ENCODE measurements around the gene ATP6V1G1.
"Not testable (repeated sequence)": the region's sequence is repeated elsewhere in the genome, so short reads cannot be mapped to it uniquely, and the experiment has no call there.

ATP6V1G1 gene

GRCh38 chr9:114580609-114581193 is 6.9 kb upstream of the ATP6V1G1 start:
- no peak for DNase-seq

DNA sequence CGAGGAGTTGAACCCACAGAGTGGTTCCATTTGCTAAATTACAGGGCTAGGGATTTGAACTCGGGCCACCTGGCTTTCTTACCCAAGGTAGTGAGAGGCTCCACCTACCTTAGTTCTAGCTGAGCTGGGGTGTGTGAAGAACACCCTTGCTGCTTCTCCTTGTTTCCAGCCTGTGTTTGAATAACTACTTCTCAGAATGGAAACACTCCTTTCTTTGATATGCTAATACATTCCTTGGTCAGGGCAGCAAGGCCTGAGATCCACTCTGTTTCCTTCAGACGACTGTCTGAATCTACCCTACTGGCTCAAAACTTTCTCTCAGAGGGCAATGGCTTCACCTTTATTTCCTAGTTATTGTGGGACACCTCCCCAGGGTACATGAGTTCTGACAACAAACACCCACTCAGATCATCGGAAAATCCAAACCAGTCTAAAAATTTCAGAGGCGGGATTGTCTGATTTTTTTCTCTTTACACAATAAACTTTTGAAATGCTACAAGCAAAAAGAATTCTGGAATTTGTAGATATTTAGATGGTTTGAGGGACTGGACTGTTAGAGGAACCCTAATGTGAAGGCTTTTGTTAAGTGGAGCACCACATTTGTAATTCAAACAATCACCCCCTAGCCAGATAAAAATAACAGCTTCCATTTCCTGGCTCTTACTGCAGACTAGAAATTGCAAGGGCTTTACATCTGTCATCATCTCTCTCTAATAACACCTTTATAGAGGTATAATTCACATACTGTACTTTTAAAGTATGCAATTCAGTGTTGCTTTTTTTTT is 4.0 kb upstream of the ATP6V1G1 start:
- DNase-seq: no peak

GRCh38 chr9:114588210-114588609 is 641 bp downstream of the ATP6V1G1 start:
- no peak for DNase-seq

DNA sequence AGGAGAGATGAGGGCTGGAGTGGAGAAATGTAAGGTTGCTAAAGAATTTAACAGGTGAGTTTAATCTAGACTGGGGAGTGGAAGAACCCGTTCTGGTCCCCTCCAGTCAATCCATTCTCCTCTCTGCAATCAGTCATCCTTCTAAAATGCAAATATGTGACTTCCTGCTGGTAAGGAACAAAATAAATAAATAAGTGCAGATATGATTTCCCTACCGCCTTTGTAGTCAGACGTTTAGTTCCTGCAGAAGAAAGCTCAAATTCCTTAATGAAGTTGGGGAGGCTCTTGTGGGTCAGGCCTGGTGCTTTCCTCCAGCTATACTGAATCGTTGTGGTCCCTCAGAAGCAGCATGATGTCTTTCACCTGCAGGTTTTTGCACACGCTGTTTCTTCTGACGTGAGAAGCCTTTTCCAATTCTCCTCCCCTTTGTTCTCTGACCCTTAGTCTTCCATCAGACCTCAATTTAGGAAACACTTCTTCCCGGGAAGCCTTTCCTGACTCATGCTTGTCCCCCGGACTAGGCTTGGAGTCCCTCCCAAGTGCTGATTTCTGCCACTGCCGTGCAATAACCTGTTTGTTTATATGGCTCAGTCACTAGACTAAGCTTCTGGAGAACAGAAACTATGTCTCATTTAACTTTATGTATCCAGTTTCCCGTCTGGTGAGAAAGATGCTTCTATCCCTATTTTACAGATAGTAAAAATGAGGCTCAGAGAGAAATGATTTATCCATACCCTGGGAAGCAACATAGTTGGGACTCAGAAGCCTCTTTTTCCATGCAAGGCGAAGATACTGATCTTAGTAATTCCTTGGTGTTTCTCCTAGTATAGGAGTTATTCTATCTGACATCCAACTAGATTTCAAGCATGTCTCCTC is 1.3 kb downstream of the ATP6V1G1 start:
- no peak for DNase-seq

DNA sequence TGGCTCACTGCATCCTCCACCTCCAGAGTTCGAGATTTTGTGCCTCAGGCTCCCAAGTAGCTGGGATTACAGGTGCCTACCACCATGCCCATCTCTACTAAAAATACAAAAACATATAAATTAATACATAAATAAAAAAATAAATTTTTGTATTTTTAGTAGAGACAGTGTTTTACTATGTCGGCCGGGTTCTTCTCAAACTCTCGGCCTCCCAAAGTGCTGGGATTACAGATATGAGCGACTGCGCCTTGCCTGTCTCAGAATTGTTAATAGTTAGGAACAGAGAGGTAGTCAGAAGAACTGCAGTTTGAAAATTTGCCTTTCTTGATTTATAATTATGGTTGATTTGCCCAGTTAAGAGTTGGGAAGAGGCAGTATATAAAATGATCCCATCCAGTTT is 2.8 kb downstream of the ATP6V1G1 start:
- DNase-seq: no peak

DNA sequence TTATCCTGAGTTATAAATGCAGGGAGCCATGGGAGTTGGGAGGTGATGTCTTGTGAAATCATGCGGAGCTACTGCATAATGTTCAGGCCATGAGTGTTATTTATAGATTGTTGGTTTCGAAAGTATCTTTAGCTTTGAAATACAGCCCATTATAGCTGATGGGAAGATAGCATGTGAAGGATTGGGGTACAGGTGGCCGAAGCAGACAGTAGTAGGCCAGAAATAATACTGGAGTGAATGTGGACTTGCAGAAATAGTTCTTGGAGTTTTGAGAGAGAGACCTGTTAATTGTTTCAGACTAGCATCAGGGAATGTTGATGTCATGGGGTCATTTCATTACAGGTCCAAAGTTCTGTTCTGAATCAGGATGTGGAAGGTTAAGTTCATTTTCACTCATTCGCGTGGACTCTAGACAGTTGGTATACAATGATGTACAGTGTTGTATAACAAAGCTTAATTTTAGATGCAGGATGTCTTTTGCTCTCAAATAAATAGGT is 3.8 kb downstream of the ATP6V1G1 start:
- no peak for DNase-seq

- DNase-seq: no peak
Measured at GRCh38 chr9:114591849-114592248, 4.3 kb downstream of the ATP6V1G1 start.

DNA sequence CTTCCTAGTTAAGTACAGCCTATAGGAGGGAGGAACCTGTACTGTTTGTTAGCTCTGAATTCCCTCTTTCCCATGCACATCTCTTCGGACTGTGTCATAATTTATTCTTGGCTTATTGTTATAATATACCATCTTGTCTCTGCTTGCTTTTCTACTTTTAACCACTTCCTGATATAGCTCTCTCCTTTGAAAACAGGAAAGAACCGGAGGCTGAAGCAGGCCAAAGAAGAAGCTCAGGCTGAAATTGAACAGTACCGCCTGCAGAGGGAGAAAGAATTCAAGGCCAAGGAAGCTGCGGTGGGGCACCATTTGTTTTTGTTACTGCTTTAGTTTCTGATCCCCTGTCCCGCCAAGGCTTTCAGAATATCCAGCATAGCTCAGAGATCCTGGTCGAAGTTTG is 4.8 kb downstream of the ATP6V1G1 start:
- DNase-seq: peak; percentile 51

GRCh38 chr9:114594136-114594535 is 6.6 kb downstream of the ATP6V1G1 start:
- DNase-seq: no peak

DNA sequence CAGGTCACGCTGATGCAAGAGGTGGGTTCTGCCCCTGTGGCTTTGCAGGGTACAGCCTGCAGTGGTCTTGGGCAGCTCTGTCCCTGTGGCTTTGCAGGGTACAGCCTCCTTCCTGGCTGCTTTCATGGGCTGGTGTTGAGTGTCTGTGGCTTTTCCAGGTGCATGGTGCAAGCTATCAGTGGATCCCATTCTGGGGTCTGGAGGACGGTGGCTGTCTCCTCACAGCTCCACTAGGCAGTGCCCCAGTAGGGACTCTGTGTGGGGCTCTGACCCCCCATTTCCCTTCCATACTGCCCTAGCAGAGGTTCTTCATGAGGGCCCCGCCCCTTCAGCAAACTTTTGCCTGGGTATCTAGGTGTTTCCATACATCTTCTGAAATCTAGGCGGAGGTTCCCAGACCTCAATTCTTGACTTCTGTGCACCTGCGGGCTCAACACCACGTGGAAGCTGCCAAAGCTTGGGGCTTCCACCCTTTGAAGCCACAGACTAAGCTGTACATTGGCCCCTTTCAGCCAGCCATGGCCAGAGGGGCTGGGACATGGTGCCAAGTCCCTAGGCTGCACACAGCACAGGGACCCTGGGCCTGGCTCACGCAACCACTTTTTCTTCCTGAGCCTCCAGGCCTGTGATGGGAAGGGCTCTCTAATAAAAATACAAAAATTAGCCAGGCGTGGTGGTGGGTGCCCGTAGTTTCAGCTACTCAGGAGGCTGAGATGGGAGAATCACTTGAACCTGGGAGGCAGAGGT is 13.1 kb downstream of the ATP6V1G1 start:
- DNase-seq: not testable (repeated sequence)

GRCh38 chr9:114601787-114602186 is 14.2 kb downstream of the ATP6V1G1 start:
- not testable (repeated sequence) for DNase-seq

DNA sequence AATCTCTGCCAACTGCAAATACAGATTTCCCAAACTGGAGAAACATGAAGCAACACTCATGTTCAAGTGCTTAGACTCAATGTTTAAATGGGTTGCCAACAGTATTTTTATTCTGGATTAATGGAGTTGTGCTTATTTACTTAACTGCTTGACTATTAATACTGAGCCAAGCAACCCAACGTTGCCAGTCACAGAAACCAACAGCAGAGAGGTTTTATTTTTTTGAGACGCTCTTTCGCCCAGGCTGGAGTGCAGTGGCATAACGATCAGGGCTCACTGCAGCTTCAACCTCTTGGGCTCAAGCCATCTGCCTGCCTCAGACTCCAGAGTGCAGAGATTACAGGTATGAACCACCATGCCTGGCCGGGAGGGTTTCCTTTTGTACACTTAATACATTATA is 15.1 kb downstream of the ATP6V1G1 start:
- no peak for DNase-seq

DNA sequence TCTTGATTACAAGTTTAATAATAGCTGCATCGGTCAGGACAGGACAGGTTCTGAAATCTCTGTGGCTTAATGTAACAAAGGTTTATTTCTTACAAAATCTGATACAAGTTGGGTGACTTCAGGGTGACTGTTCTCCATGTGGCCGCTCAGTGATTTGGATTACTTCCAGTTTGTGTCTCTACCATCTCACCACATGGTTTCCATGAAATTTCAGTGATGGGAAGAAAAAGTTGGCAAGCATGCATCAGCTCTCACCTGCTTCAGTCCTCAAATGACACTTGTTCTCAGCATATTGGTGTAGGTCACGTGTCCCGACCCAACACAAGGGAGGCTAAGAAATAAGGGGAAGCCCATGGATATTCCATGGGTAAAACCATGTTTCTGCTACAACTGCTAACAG is 15.7 kb downstream of the ATP6V1G1 start:
- no peak for DNase-seq

DNA sequence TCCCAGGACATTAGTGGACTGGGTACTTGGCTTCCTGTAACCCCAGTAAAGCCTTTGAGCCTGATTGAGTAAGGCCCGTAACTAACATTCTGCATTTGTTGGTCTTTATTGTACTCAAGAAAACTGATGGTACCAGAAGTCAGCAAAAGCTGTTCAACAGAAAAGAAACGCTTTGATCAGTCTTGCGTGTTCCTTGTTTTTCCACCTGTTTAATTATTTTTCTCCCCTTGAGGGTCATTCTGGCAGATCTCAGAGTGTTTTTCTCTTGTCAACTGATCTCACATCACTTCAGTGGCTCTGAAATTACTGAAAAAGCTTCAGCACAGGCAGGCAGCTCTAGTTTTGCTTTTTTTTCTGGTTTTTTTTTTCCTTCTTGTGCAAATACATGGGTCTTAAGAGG is 17.4 kb downstream of the ATP6V1G1 start:
- DNase-seq: no peak

- no peak for DNase-seq
Measured at GRCh38 chr9:114606068-114606467, 18.5 kb downstream of the ATP6V1G1 start.

- DNase-seq: no peak
Measured at GRCh38 chr9:114606597-114607207, 19.1 kb downstream of the ATP6V1G1 start.

GRCh38 chr9:114607671-114608524 is 20.3 kb downstream of the ATP6V1G1 start:
- DNase-seq: no peak

DNA sequence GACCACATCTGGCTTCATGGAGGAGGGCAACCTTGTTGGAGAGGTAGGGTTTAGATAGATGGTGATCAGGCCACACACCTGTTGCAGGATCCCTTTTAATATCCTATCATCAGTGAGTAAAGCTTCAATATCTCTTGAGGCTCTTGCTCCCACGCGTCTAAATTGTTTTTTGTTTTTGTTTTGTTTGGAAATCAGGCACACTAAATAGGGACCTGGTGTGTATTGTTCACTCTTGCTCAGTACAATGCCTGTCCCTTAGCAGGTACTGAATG is 20.9 kb downstream of the ATP6V1G1 start:
- DNase-seq: no peak

- peak; percentile 28 for DNase-seq
Measured at GRCh38 chr9:114611516-114612271, 24.1 kb downstream of the ATP6V1G1 start.

DNA sequence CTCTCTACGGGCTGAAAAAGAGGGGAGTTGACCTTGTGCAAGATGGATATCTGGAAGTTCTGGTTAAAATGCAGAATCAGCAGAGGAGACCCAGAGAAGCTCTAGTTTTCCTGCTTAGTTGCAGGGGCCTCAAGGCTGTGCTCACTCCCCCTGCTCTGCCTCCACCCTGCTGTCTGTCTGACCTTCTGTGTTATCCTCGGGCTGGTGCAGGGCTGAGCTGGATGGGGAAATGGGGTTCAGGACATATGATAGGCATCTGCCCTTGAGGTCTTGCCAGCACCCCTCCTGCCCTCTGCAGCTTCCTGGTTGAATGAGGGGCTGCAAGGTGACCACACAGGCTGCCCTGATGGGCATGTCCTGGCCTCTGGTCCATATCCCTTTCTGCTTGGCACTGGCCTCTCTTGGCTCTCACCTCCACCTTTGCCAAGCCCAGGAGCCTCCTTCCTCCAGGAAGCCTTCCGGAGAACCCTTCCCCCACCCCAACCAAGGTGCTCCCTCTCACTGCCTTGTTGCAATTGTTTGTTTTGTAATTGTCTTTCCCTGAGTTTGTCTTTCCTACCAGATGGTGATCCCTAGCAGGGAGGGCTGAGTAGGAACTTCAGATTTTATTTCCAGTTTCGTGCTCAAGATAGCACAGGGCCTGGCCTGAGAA is 24.8 kb downstream of the ATP6V1G1 start:
- no peak for DNase-seq

Data from KG1 (cell line).